NCI-H2107 treated with DMSO at 0.1 percent for 48 hours (cell line): ENCODE results near the gene BMPR1A.

ENCODE experiments used
- DNase-seq: peaks from one replicate; lab custom pipeline; 2025; ENCODE audit not compliant: unreplicated experiment; lab: John Stamatoyannopoulos, UW

Gene BMPR1A

GRCh38 chr10:86756511-86757112 is at the start of gene BMPR1A:
Gene BMPR1A, plus strand, starts transcription at chr10:86756619. Its CDS starts 119,400 bp downstream, at chr10:86876019.
- no peak for DNase-seq

GRCh38 chr10:86706977-86707376 is 49.4 kb upstream of the BMPR1A start:
- DNase-seq = no peak

GRCh38 chr10:86707505-86707904 is 48.9 kb upstream of the BMPR1A start:
- no peak for DNase-seq

- DNase-seq = no peak
These were observed 48.2 kb upstream of the BMPR1A start for GRCh38 chr10:86708068-86708782.

GRCh38 chr10:86708783-86709380 is 47.5 kb upstream of the BMPR1A start:
- DNase-seq = no peak

- DNase-seq = no peak
These were observed 46.8 kb upstream of the BMPR1A start for GRCh38 chr10:86709396-86710185.

GRCh38 chr10:86710987-86711512 is 45.4 kb upstream of the BMPR1A start:
- DNase-seq = peak; percentile 42

GRCh38 chr10:86711513-86712316 is 44.7 kb upstream of the BMPR1A start:
- no peak for DNase-seq

- DNase-seq = no peak
These were observed 44.1 kb upstream of the BMPR1A start for GRCh38 chr10:86712317-86712707.

GRCh38 chr10:86715156-86715795 is 41.1 kb upstream of the BMPR1A start:
- no peak for DNase-seq

GRCh38 chr10:86715836-86716235 is 40.6 kb upstream of the BMPR1A start:
- DNase-seq = no peak

GRCh38 chr10:86716466-86716865 is 40.0 kb upstream of the BMPR1A start:
- DNase-seq = no peak

- no peak for DNase-seq
These were observed 37.9 kb upstream of the BMPR1A start for GRCh38 chr10:86718556-86718955.

GRCh38 chr10:86721232-86721631 is 35.2 kb upstream of the BMPR1A start:
- no peak for DNase-seq

GRCh38 chr10:86723009-86723408 is 33.4 kb upstream of the BMPR1A start:
- DNase-seq = no peak

- DNase-seq = no peak
These were observed 32.0 kb upstream of the BMPR1A start for GRCh38 chr10:86724445-86724844.

GRCh38 chr10:86725980-86726676 is 30.3 kb upstream of the BMPR1A start:
- no peak for DNase-seq

- DNase-seq = no peak
These were observed 29.8 kb upstream of the BMPR1A start for GRCh38 chr10:86726677-86726999.

- DNase-seq = no peak
These were observed 28.9 kb upstream of the BMPR1A start for GRCh38 chr10:86727470-86727869.

GRCh38 chr10:86728056-86728455 is 28.4 kb upstream of the BMPR1A start:
- DNase-seq = no peak
